Measurements from ENCODE around the gene TNS3.

Gene TNS3

GRCh38 chr7:47503281-47503680, 78.6 kb downstream of the TNS3 start:
- POLR2A ChIA-PET, result no interaction called here
- CTCF ChIA-PET, result interaction anchor here (1.1 kb wide), 1 partner anchor 9 kb away, joined by 3 read pairs; no protein-coding TSS in a partner anchor
- DNase-seq (ENCODE audit: extremely low spot score), result no peak

GRCh38 chr7:47502240-47502877, 79.6 kb downstream of the TNS3 start:
- ChIA-PET CTCF (no interaction called here), POLR2A (no interaction called here)
- no peak for DNase-seq (ENCODE audit: extremely low spot score)
- TF ChIP-seq CTCF (IDR thresholded peaks at IDR 0.05; ENCODE audit: control extremely low read depth, extremely low read depth, low read depth, missing control alignments), result no peak

More at GRCh38 chr7:47503281-47503680, 78.6 kb downstream of the TNS3 start:
- TF ChIP-seq CTCF (IDR thresholded peaks at IDR 0.05; ENCODE audit: control extremely low read depth, extremely low read depth, low read depth, missing control alignments), result no peak

- CTCF ChIA-PET, result interaction anchor here (1.5 kb wide), 1 partner anchor 10 kb away, joined by 7 read pairs; no protein-coding TSS in a partner anchor
- no peak for DNase-seq (ENCODE audit: extremely low spot score)
- POLR2A ChIA-PET, result no interaction called here
- TF ChIP-seq CTCF (IDR thresholded peaks at IDR 0.05; ENCODE audit: control extremely low read depth, extremely low read depth, low read depth, missing control alignments), result no peak
These were observed 80.5 kb downstream of the TNS3 start for GRCh38 chr7:47501406-47501805.

- CTCF ChIA-PET, result interaction anchor here (0.8 to 1.5 kb wide), 3 partner anchors 11 to 234 kb away, joined by 3 to 7 read pairs (median 3); no protein-coding TSS in a partner anchor
- TF ChIP-seq CTCF (IDR thresholded peaks at IDR 0.05; ENCODE audit: control extremely low read depth, extremely low read depth, low read depth, missing control alignments), result no peak
- no peak for DNase-seq (ENCODE audit: extremely low spot score)
- POLR2A ChIA-PET, result no interaction called here
These were observed 81.8 kb downstream of the TNS3 start for GRCh38 chr7:47500103-47500563.

GRCh38 chr7:47498229-47499056, 83.5 kb downstream of the TNS3 start:
- ChIA-PET POLR2A (no interaction called here), CTCF (no interaction called here)

More at GRCh38 chr7:47498229-47499056, 83.5 kb downstream of the TNS3 start:
- DNase-seq (ENCODE audit: extremely low spot score), result no peak
- no peak for TF ChIP-seq CTCF (IDR thresholded peaks at IDR 0.05; ENCODE audit: control extremely low read depth, extremely low read depth, low read depth, missing control alignments)

All from GM10248 (cell line).